ENCODE measurements around the gene IL22RA1.

GRCh38 chr1:24181619-24182018, 38.7 kb upstream of the IL22RA1 start:
- TF ChIP-seq CTCF (IDR thresholded peaks at IDR 0.05; ENCODE audit: low read length) = no peak
- no peak for TF ChIP-seq EZH2 (IDR thresholded peaks at IDR 0.05; ENCODE audit: borderline replicate concordance, low read length)
